PC-3 (cell line): ENCODE data around the gene NEXMIF. TPM values are rescaled to one million over a fixed set of nuclear protein-coding genes. Genes with fewer than 3 reads are reported as not detected.

Source experiments
- ATAC-seq: fragments of 200-7000 bp; cut with Tn5 transposase; 2 replicates; pipeline ENCODE4 v1.9.1; 2020; ENCODE audit warnings: mild to moderate bottlenecking, moderate library complexity
- BruUV-seq: library from RNA; stranded (reverse); fragments of 400-500 nt; replicated peaks from 2 replicates; lab custom pipeline; 2021; lab: Mats Ljungman, UMichigan
- CTCF ChIA-PET: fragments of 300-600 bp; sonication (Branson Sonifier 250); formaldehyde crosslinking; loops from one replicate; lab custom pipeline; 2022; ENCODE audit warnings: antibody characterized with exemption; lab: Charles Lee
- POLR2A ChIA-PET: fragments of 300-600 bp; sonication (Branson Sonifier 250); formaldehyde crosslinking; loops from one replicate; lab custom pipeline; 2022; ENCODE audit warnings: antibody characterized with exemption; ENCODE audit not compliant: unreplicated experiment; lab: Charles Lee
- DNase-seq: peaks from one replicate; pipeline ENCODE4 v3.0.0-alpha.2; 2015
- H2AFZ ChIP-seq: fragments of 300-600 bp; sonication (generic); 2 replicates; pipeline ENCODE4 v1.6.0; 2016; ENCODE audit warnings: antibody characterized with exemption, low read length
- H3F3A ChIP-seq: fragments of 300-600 bp; sonication (generic); one replicate; pipeline ENCODE4 v1.6.0; 2017; ENCODE audit warnings: antibody characterized with exemption, low read length, control low read depth, mild to moderate bottlenecking; ENCODE audit not compliant: unreplicated experiment
- H3K27ac ChIP-seq: fragments of 300-600 bp; sonication (generic); 2 replicates; pipeline ENCODE4 v1.5.1; 2016; ENCODE audit warnings: mild to moderate bottlenecking, low read length
- H3K27me3 ChIP-seq: fragments of 300-600 bp; sonication (generic); 2 replicates; pipeline ENCODE4 v1.6.1; 2016; ENCODE audit warnings: low read length, mixed read lengths
- H3K36me3 ChIP-seq: fragments of 300-600 bp; sonication (generic); 2 replicates; pipeline ENCODE4 v1.6.1; 2016; ENCODE audit warnings: low read depth, mixed run types, low read length, mixed read lengths
- H3K4me1 ChIP-seq: fragments of 300-600 bp; sonication (generic); 2 replicates; pipeline ENCODE4 v1.5.1; 2016; ENCODE audit warnings: low read length; ENCODE audit not compliant: insufficient read depth
- H3K4me2 ChIP-seq: fragments of 300-600 bp; sonication (generic); 2 replicates; pipeline ENCODE4 v1.6.0; 2016; ENCODE audit warnings: low read length
- H3K4me3 ChIP-seq: fragments of 300-600 bp; sonication (generic); 2 replicates; pipeline ENCODE4 v1.5.1; 2016; ENCODE audit warnings: mild to moderate bottlenecking, low read length, mixed read lengths
- H3K79me2 ChIP-seq: fragments of 300-600 bp; sonication (generic); 2 replicates; pipeline ENCODE4 v1.6.1; 2017; ENCODE audit warnings: low read length, mixed read lengths
- H3K9ac ChIP-seq: fragments of 300-600 bp; sonication (generic); 2 replicates; pipeline ENCODE4 v1.6.0; 2016; ENCODE audit warnings: mild to moderate bottlenecking, low read length
- H3K9me2 ChIP-seq: fragments of 300-600 bp; sonication (generic); replicated peaks from 2 replicates; pipeline ENCODE4 v1.6.1; 2016; ENCODE audit warnings: mixed run types, low read length, mixed read lengths
- H3K9me3 ChIP-seq: fragments of 300-600 bp; sonication (generic); 2 replicates; pipeline ENCODE4 v1.6.1; 2016; ENCODE audit warnings: low read length, mixed read lengths
- H4K20me1 ChIP-seq: fragments of 300-600 bp; sonication (generic); 2 replicates; pipeline ENCODE4 v1.6.1; 2016; ENCODE audit warnings: low read length, mixed read lengths
- EZH2 ChIP-seq: fragments of 300-600 bp; sonication (generic); IDR thresholded peaks from one replicate; pipeline ENCODE4 v1.6.1; 2017; ENCODE audit warnings: antibody characterized with exemption, mild to moderate bottlenecking, low read length; ENCODE audit not compliant: unreplicated experiment
- EZH2phosphoT487 ChIP-seq: fragments of 300-600 bp; sonication (generic); IDR thresholded peaks from 2 replicates; pipeline ENCODE4 v1.6.1; 2018; ENCODE audit warnings: mild to moderate bottlenecking, antibody characterized with exemption, low read length, borderline replicate concordance
- intact Hi-C: fragments of 100-400 bp; cut with micrococcal nuclease; formaldehyde crosslinking; loops from 2 replicates; pipeline ENCODE4 v1.9.0; 2023
- total RNA-seq: library from RNA; depleted of rRNA; stranded (reverse); fragments of >200 nt; gene quantifications from 2 replicates; pipeline ENCODE4 v1.2.3, GENCODE V29; 2014; rRNA removed
- TF ChIP-seq, protein P1 (sequence below): fragments of 300-600 bp; sonication (generic); conservative IDR thresholded peaks from 2 replicates; pipeline ENCODE4 v1.5.1; 2017; ENCODE audit warnings: antibody characterized with exemption, low read depth, mild to moderate bottlenecking, low read length

Gene NEXMIF
- total RNA-seq, 1 experiment from 2014 or later = not detected

GRCh38 chrX:74684466-74684865 lies 240.8 kb downstream of the NEXMIF start:
- no peaks in the 10 kb centered on the region for H3K9me3 ChIP-seq
- no peak overlapping the region for H3K4me3 ChIP-seq
- DNase-seq (no peak), ATAC-seq (no peak)
- H3F3A ChIP-seq = no peaks in the 10 kb centered on the region
- H3K9me2 ChIP-seq = no peaks in the 10 kb centered on the region
- no peaks in the 10 kb centered on the region for H3K79me2 ChIP-seq
- no peak overlapping the region for H2AFZ ChIP-seq
- no peaks in the 10 kb centered on the region for H3K27me3 ChIP-seq
- no peaks in the 10 kb centered on the region for H3K4me1 ChIP-seq
- no peak overlapping the region for H3K27ac ChIP-seq
- H3K4me2 ChIP-seq = no peak overlapping the region
- TF ChIP-seq EZH2phosphoT487 (no peak), EZH2 (no peak)
- TF ChIP-seq, protein P1, sequence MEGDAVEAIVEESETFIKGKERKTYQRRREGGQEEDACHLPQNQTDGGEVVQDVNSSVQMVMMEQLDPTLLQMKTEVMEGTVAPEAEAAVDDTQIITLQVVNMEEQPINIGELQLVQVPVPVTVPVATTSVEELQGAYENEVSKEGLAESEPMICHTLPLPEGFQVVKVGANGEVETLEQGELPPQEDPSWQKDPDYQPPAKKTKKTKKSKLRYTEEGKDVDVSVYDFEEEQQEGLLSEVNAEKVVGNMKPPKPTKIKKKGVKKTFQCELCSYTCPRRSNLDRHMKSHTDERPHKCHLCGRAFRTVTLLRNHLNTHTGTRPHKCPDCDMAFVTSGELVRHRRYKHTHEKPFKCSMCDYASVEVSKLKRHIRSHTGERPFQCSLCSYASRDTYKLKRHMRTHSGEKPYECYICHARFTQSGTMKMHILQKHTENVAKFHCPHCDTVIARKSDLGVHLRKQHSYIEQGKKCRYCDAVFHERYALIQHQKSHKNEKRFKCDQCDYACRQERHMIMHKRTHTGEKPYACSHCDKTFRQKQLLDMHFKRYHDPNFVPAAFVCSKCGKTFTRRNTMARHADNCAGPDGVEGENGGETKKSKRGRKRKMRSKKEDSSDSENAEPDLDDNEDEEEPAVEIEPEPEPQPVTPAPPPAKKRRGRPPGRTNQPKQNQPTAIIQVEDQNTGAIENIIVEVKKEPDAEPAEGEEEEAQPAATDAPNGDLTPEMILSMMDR = no peak
- no peaks in the 10 kb centered on the region for H3K36me3 ChIP-seq
- CTCF ChIA-PET = no interaction called here
- no peak overlapping the region for H3K9ac ChIP-seq
- POLR2A ChIA-PET = no interaction called here
- intact Hi-C loops = no loop called here
- BruUV-seq = no TSS peak
- no peaks in the 10 kb centered on the region for H4K20me1 ChIP-seq

Other genes starting within 250 kb of the NEXMIF start
- gene ABCB7, start 230.8 kb upstream of the NEXMIF start, total RNA-seq = 34.6 and 36.2 TPM in 2 replicates